Right lobe of liver (tissue), 6 donors: ENCODE results near the gene BAG5. TPM values are rescaled to one million over a fixed set of nuclear protein-coding genes. Genes with fewer than 3 reads are reported as not detected.

Experiments
- ATAC-seq, 4 donors: fragments of 200-7000 bp; cut with Tn5 transposase; one replicate each; pipeline ENCODE4 v1.9.1; 2020; ENCODE audit warnings: mild to moderate bottlenecking in 4 of 4, moderate library complexity in 4 of 4
- DNase-seq, 3 donors: peaks; one replicate each; pipeline ENCODE4 v3.0.0-alpha.2; 2020
- H3K27ac ChIP-seq, 3 donors: fragments of 200-600 bp; one replicate each; pipeline ENCODE4 v1.8.0; 2022
- H3K27me3 ChIP-seq, 2 donors: fragments of 200-600 bp; one replicate each; pipeline ENCODE4 v1.8.0; 2022
- H3K36me3 ChIP-seq, 4 donors: fragments of 200-600 bp; sonication (generic) in 1 of 4; one replicate each; pipeline versions ENCODE4 v1.5.1 to v1.8.0; 2017 to 2022; ENCODE audit warnings: control low read depth in 1 of 4
- H3K4me1 ChIP-seq, 4 donors: fragments of 200-600 bp; sonication (generic) in 1 of 4; one replicate each; pipeline versions ENCODE4 v1.5.1 to v1.8.0; 2017 to 2022; ENCODE audit warnings: control low read depth in 1 of 4
- H3K4me3 ChIP-seq, 3 donors: fragments of 200-600 bp; one replicate each; pipeline ENCODE4 v1.8.0; 2022
- H3K9me3 ChIP-seq, 4 donors: fragments of 200-600 bp; sonication (generic) in 1 of 4; one replicate each; pipeline versions ENCODE4 v1.5.1 to v1.8.0; 2017 to 2022; ENCODE audit warnings: control low read depth in 1 of 4
- CTCF ChIP-seq, 4 donors: fragments of 200-600 bp in 3 of 4; fragments of 450-650 bp in 1 of 4; IDR thresholded peaks; one replicate each; pipeline versions ENCODE4 v1.5.1 to v1.8.0; 2016 to 2022; ENCODE audit warnings: antibody characterized with exemption in 4 of 4, mild to moderate bottlenecking in 2 of 4
- POLR2A ChIP-seq: fragments of 450-650 bp; IDR thresholded peaks from one replicate; pipeline ENCODE4 v1.6.1; 2017; ENCODE audit warnings: antibody characterized with exemption, mild to moderate bottlenecking
- WGBS: methylation state at CpG from one replicate; pipeline ENCODE4 v1.1.6; 2018; ENCODE audit warnings: low coverage, low lambda C conversion rate; ENCODE audit not compliant: insufficient coverage; ENCODE audit errors: missing lambda C conversion rate; 5-methylcytosine and 5-hydroxymethylcytosine counted together
- intact Hi-C, 2 donors: fragments of 100-400 bp; cut with DNase I; formaldehyde crosslinking; loops; one replicate each; pipeline versions ENCODE4 v1.11.2 to v1.14.1; 2022
- total RNA-seq, 6 experiments: library from RNA; depleted of rRNA in 2 of 6; stranded (reverse); fragments of >200 nt in 2 of 6; fragmentation: NEBNext Ultra II Directional in 3 of 6; extraction: Animal tissue kit (Norgen Biotek cat#: 25700) in 3 of 6; gene quantifications; one replicate each; pipeline versions ENCODE4 v1.1.0 to v1.2.4, GENCODE V29; 2016 to 2023
- donor health status: DM: no; HTN: yes; CAD: no.
- donor health status: DM: no; HTN: no; CAD: no.
- donor health status: DM: no; HTN: no; CAD: no.
- donor health status: DM: no; HTN: yes; CAD: no.
- donor health status: DM: no; HTN: yes; CAD: no.

BAG5 gene
- total RNA-seq, 6 experiments from 2014 or later, result 6.5 to 11.4 (median 10.9) TPM

GRCh38 chr14:103563226-103563620, 766 bp upstream of the BAG5 start:
- WGBS, result 2% methylated on average over 11 of the region's 22 CpGs
- intact Hi-C loops, result no loop called here

GRCh38 chr14:103562179-103562428, 353 bp downstream of the BAG5 start:
- Histone ChIP-seq H3K27ac (peak overlapping the region; percentile 97 to 99 (median 98)), H3K9me3 (no peaks in the 10 kb centered on the region), H3K4me3 (peak overlapping the region; percentile 97 to 99 (median 99)), H3K36me3 (peaks cover 0 to 15% (median 0%) of the 10 kb centered on the region in 4 donors), H3K4me1 (peaks cover 0 to 36% (median 11%) of the 10 kb centered on the region in 4 donors), H3K27me3 (no peaks in the 10 kb centered on the region)
- DNase-seq (no peak), ATAC-seq (no peak)
- no peak for TF ChIP-seq POLR2A
- no peak for TF ChIP-seq CTCF (IDR thresholded peaks at IDR 0.05)
- no CpG with 5 or more reads among the region's 25 CpGs for WGBS
- intact Hi-C loops, result no loop called here

More at GRCh38 chr14:103563226-103563620, 766 bp upstream of the BAG5 start:
- DNase-seq (no peak), ATAC-seq (no peak)
- H3K27me3 ChIP-seq, result no peaks in the 10 kb centered on the region
- peaks cover 0 to 15% (median 0%) of the 10 kb centered on the region in 4 donors for H3K36me3 ChIP-seq
- H3K4me3 ChIP-seq, result peak overlapping the region; percentile 97 to 99 (median 99)
- peak overlapping the region; percentile 97 to 99 (median 98) for H3K27ac ChIP-seq
- no peaks in the 10 kb centered on the region for H3K9me3 ChIP-seq
- H3K4me1 ChIP-seq, result peaks cover 0 to 36% (median 11%) of the 10 kb centered on the region in 4 donors
- TF ChIP-seq POLR2A, result no peak
- no peak for TF ChIP-seq CTCF (IDR thresholded peaks at IDR 0.05)

GRCh38 chr14:103561381-103562178, 877 bp downstream of the BAG5 start:
- H3K4me3 ChIP-seq, result peak overlapping the region; percentile 97 to 99 (median 99)
- no peaks in the 10 kb centered on the region for H3K9me3 ChIP-seq
- ATAC-seq, result peak; percentile 29 to 48 (median 37)
- TF ChIP-seq POLR2A (no peak), CTCF (IDR thresholded peaks at IDR 0.05) (no peak)
- H3K4me1 ChIP-seq, result peaks cover 0 to 36% (median 11%) of the 10 kb centered on the region in 4 donors
- peak overlapping the region; percentile 97 to 99 (median 98) for H3K27ac ChIP-seq
- 5% methylated on average over 21 of the region's 36 CpGs for WGBS
- no peaks in the 10 kb centered on the region for H3K27me3 ChIP-seq
- intact Hi-C loops, result no loop called here
- DNase-seq, result peak in 1 of 3 donors; percentile 59
- H3K36me3 ChIP-seq, result peaks cover 0 to 15% (median 0%) of the 10 kb centered on the region in 4 donors

GRCh38 chr14:103560691-103561090, 1.8 kb downstream of the BAG5 start:
- DNase-seq (no peak), ATAC-seq (no peak)
- no peak overlapping the region for H3K27ac ChIP-seq
- intact Hi-C loops, result no loop called here
- no peaks in the 10 kb centered on the region for H3K27me3 ChIP-seq
- H3K9me3 ChIP-seq, result no peaks in the 10 kb centered on the region
- 48% methylated on average over 6 of the region's 8 CpGs for WGBS
- peaks cover 0 to 36% (median 11%) of the 10 kb centered on the region in 4 donors for H3K4me1 ChIP-seq
- peaks cover 0 to 15% (median 0%) of the 10 kb centered on the region in 4 donors for H3K36me3 ChIP-seq
- no peak for TF ChIP-seq POLR2A
- TF ChIP-seq CTCF (IDR thresholded peaks at IDR 0.05), result no peak
- H3K4me3 ChIP-seq, result peak overlapping the region in 1 of 3 donors; percentile 99
